ENCODE data around the gene GFRA4. TPM values are rescaled to one million over a fixed set of nuclear protein-coding genes. Genes with fewer than 3 reads are reported as not detected.
"Not testable (repeated sequence)": the region's sequence is repeated elsewhere in the genome, so short reads cannot be mapped to it uniquely, and the experiment has no call there.

Gene GFRA4
- total RNA-seq, 1 experiment from 2014 or later: not detected

GRCh38 chr20:3616250-3616649, 46.9 kb downstream of the GFRA4 start:
- H3K9me2 ChIP-seq (ENCODE audit: insufficient read depth): no peaks in the 10 kb centered on the region
- H3K27me3 ChIP-seq (ENCODE audit: insufficient read depth, low read length): no peaks in the 10 kb centered on the region
- H3K36me3 ChIP-seq (ENCODE audit: control insufficient read depth in 1 of 2, insufficient read depth in 2 of 2, low read length in 2 of 2): no peaks in the 10 kb centered on the region
- no peaks in the 10 kb centered on the region for H4K20me1 ChIP-seq (ENCODE audit: insufficient read depth)
- RAD21 ChIA-PET (ENCODE audit: low non-redundant PET in 1 of 2, low total read pairs in 2 of 2, uncharacterized antibody in 2 of 2, unreplicated experiment in 2 of 2): no interaction called here
- H3K9ac ChIP-seq (ENCODE audit: low read length): no peak overlapping the region
- H3K27ac ChIP-seq (ENCODE audit: low read depth, low read length): no peak overlapping the region
- peaks cover 0 to 4% of the 10 kb centered on the region in 2 experiments; a peak in 1 of 4 replicates for H3K4me1 ChIP-seq (ENCODE audit: control insufficient read depth in 1 of 2, insufficient read depth in 2 of 2, low read length in 2 of 2)
- CTCF ChIA-PET: no interaction called here
- no peaks in the 10 kb centered on the region for H3K79me2 ChIP-seq (ENCODE audit: insufficient read depth, low read length)
- BruUV-seq (replicated peaks): no TSS peak
- POLR2A ChIA-PET: interaction anchor here (0.7 kb wide), 2 partner anchors 13 to 27 kb away, joined by 3 read pairs; no protein-coding TSS in a partner anchor
- no peak for DNase-seq (ENCODE audit: low read depth, low spot score)
- intact Hi-C loops (cut with micrococcal nuclease): no loop called here
- H2AFZ ChIP-seq (ENCODE audit: low read depth, low read length, poor library complexity, severe bottlenecking): no peak overlapping the region
- peak; percentile 44; the same call in 1 of the 2 replicates for ATAC-seq
- H3K4me2 ChIP-seq (ENCODE audit: low read length): no peak overlapping the region
- no peak overlapping the region for H3K4me3 ChIP-seq (replicated peaks in 1 of 2; ENCODE audit: low read depth in 1 of 2, low read length in 2 of 2)
- no peaks in the 10 kb centered on the region for H3K9me3 ChIP-seq (ENCODE audit: control insufficient read depth in 1 of 2, insufficient read depth in 1 of 2, low read depth in 1 of 2, low read length in 2 of 2)
- no peak for TF ChIP-seq FOSL1 (IDR thresholded peaks at IDR 0.05; ENCODE audit: low read depth)
- no peak for TF ChIP-seq MAX (IDR thresholded peaks at IDR 0.05)
- TF ChIP-seq EGR1 (IDR thresholded peaks at IDR 0.05; ENCODE audit: low read depth): no peak
- no peak for TF ChIP-seq SRF (IDR thresholded peaks at IDR 0.05; ENCODE audit: low read depth)
- no peak for TF ChIP-seq CBX3 (IDR thresholded peaks at IDR 0.05; ENCODE audit: low read depth)
- no peak for TF ChIP-seq ZFX (IDR thresholded peaks at IDR 0.05)
- TF ChIP-seq SP1 (IDR thresholded peaks at IDR 0.05; ENCODE audit: low read depth): no peak
- TF ChIP-seq EZH2 (IDR thresholded peaks at IDR 0.05): no peak
- TF ChIP-seq YY1 (IDR thresholded peaks at IDR 0.05; ENCODE audit: extremely low read depth, insufficient replicate concordance, low read depth, low read length): no peak
- TF ChIP-seq ATF3 (IDR thresholded peaks at IDR 0.05): no peak
- no peak for TF ChIP-seq ZNF274 (IDR thresholded peaks at IDR 0.05; ENCODE audit: low read depth, low read length)
- no peak for TF ChIP-seq JUND (IDR thresholded peaks at IDR 0.05)
- TF ChIP-seq ELF1 (IDR thresholded peaks at IDR 0.05; ENCODE audit: borderline replicate concordance, low read depth): no peak
- no peak for TF ChIP-seq REST (IDR thresholded peaks at IDR 0.05; ENCODE audit: low read depth)
- no peak for TF ChIP-seq SIN3A (IDR thresholded peaks at IDR 0.05; ENCODE audit: low read depth)
- no peak for TF ChIP-seq CEBPB (IDR thresholded peaks at IDR 0.05; ENCODE audit: low read depth)
- no peak for TF ChIP-seq POLR2A (IDR thresholded peaks at IDR 0.05; ENCODE audit: borderline replicate concordance, extremely low read depth, insufficient read depth, insufficient read length)

GRCh38 chr20:3615171-3615840, 47.9 kb downstream of the GFRA4 start:
- H3K79me2 ChIP-seq (ENCODE audit: insufficient read depth, low read length); H3K4me3 ChIP-seq (replicated peaks in 1 of 2; ENCODE audit: low read depth in 1 of 2, low read length in 2 of 2); H3K9ac ChIP-seq (ENCODE audit: low read length); CTCF ChIA-PET; DNase-seq (ENCODE audit: low read depth, low spot score); H3K4me2 ChIP-seq (ENCODE audit: low read length); POLR2A ChIA-PET; H3K9me2 ChIP-seq (ENCODE audit: insufficient read depth); H3K9me3 ChIP-seq (ENCODE audit: control insufficient read depth in 1 of 2, insufficient read depth in 1 of 2, low read depth in 1 of 2, low read length in 2 of 2); H3K27ac ChIP-seq (ENCODE audit: low read depth, low read length); intact Hi-C loops (cut with micrococcal nuclease); ATAC-seq; H3K36me3 ChIP-seq (ENCODE audit: control insufficient read depth in 1 of 2, insufficient read depth in 2 of 2, low read length in 2 of 2); BruUV-seq (replicated peaks); RAD21 ChIA-PET (ENCODE audit: low non-redundant PET in 1 of 2, low total read pairs in 2 of 2, uncharacterized antibody in 2 of 2, unreplicated experiment in 2 of 2); H2AFZ ChIP-seq (ENCODE audit: low read depth, low read length, poor library complexity, severe bottlenecking); H4K20me1 ChIP-seq (ENCODE audit: insufficient read depth); H3K4me1 ChIP-seq (ENCODE audit: control insufficient read depth in 1 of 2, insufficient read depth in 2 of 2, low read length in 2 of 2); H3K27me3 ChIP-seq (ENCODE audit: insufficient read depth, low read length): not testable (repeated sequence)
